Activated T-helper 2 cell treated with anti-CD3 and anti-CD28 coated beads, Interferon-gamma antibody, Interleukin-2, Interleukin-4, amounts not matched to agents 10 μg/mL and 5 μg/mL and 100 μg/mL, durations not matched to agents 14 hours and 24 hours and 36 hours (primary cell): ENCODE results near the gene OR2A42. TPM values are rescaled to one million over a fixed set of nuclear protein-coding genes. Genes with fewer than 3 reads are reported as not detected.

Source experiments
- total RNA-seq: library from RNA; stranded (reverse); gene quantifications from 2 replicates; pipeline ENCODE4 v1.2.3, GENCODE V29; 2022

Gene OR2A42
- total RNA-seq, 1 donor from 2014 or later, result 0.09 TPM

Other genes starting within 250 kb of the OR2A42 start
- gene OR6B1, start 239.3 kb downstream of the OR2A42 start, total RNA-seq, result not detected in 2 replicates
- gene OR2A5, start 190.7 kb downstream of the OR2A42 start, total RNA-seq, result not detected in 2 replicates
- gene OR2A25, start 169.8 kb downstream of the OR2A42 start, total RNA-seq, result not detected in 2 replicates
- not detected in 2 replicates for gene OR2A12, start 153.3 kb downstream of the OR2A42 start, total RNA-seq
- not detected in 2 replicates for gene OR2A2, start 130.0 kb downstream of the OR2A42 start, total RNA-seq
- not detected in 2 replicates for gene OR2A14, start 116.4 kb downstream of the OR2A42 start, total RNA-seq
- 1.2 and 1.6 TPM in 2 replicates for gene CTAGE4, start 56.1 kb downstream of the OR2A42 start, total RNA-seq
- gene ARHGEF35, start 43.8 kb downstream of the OR2A42 start, total RNA-seq, result 3.6 and 4.1 TPM in 2 replicates
- 2.2 and 2.5 TPM in 2 replicates for gene OR2A7, start 25.2 kb upstream of the OR2A42 start, total RNA-seq
- 1.2 and 2.1 TPM in 2 replicates for gene CTAGE8, start 29.7 kb upstream of the OR2A42 start, total RNA-seq
- not detected in 2 replicates for gene OR2A1, start 72.8 kb upstream of the OR2A42 start, total RNA-seq
- 10.8 TPM in 2 replicates for gene ARHGEF5, start 115.8 kb upstream of the OR2A42 start, total RNA-seq
- not detected in 2 replicates for gene NOBOX, start 164.1 kb upstream of the OR2A42 start, total RNA-seq